Head of caudate nucleus (tissue), 42 donors: ENCODE results near the gene OR5P2.
A peak's percentile ranks its signal among the peaks of the same experiment; 100 is the strongest.
"Not testable (repeated sequence)": the region's sequence is repeated elsewhere in the genome, so short reads cannot be mapped to it uniquely, and the experiment has no call there.

Source experiments
- DNase-seq, 42 donors: peaks; one replicate each; pipeline versions ENCODE4 v3.0.0 to v3.0.0-alpha.2; 2020 to 2021; ENCODE audit warnings: mixed read lengths in 7 of 42
- intact Hi-C: fragments of 100-400 bp; cut with DNase I; formaldehyde crosslinking; loops from one replicate; pipeline ENCODE4 v1.15.0; 2022

Gene OR5P2, protein sequence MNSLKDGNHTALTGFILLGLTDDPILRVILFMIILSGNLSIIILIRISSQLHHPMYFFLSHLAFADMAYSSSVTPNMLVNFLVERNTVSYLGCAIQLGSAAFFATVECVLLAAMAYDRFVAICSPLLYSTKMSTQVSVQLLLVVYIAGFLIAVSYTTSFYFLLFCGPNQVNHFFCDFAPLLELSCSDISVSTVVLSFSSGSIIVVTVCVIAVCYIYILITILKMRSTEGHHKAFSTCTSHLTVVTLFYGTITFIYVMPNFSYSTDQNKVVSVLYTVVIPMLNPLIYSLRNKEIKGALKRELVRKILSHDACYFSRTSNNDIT

DNA sequence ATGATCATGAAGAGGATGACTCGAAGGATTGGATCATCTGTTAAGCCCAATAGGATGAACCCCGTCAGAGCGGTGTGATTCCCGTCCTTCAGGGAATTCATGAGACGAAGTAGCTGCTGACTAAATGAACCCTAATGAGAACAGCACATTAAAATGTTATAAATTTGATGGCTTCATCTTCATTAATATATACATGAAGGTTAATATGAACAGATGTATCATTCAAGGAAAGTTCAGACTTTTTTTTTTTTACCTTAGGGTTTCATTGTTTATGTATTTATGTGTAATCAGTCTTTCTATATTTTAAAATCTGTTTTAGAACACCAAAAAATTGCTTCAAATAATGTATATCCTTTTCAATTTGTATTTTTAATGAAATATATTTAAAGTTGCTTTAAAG is at the start of gene OR5P2:
TSS of gene OR5P2 (minus strand) at position 101 of the 400 bp plus-strand sequence. CDS start at position 101, 0 bp downstream.
- intact Hi-C loops, result no loop called here
- DNase-seq, result no peak

DNA sequence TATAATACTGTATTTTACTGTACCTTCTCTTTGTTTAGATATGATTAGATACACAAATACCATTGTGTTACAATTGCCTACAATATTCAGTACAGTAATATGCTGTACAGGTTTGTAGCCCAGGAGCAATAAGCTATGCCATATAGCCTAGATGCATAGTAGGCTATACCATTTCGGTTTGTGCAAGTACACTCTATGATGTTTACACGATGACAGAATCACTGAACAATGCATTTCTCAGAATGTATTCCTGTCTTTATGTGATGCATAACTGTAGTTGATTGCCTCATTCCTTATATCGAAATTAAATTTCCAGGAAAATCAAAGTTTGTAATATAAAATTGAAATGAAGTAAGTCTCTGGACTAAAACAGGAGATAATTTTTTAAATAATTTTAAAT is 49.3 kb upstream of the OR5P2 start:
- DNase-seq, result no peak
- intact Hi-C loops, result no loop called here

GRCh38 chr11:7844986-7845385 is 48.2 kb upstream of the OR5P2 start:
- no peak for DNase-seq
- intact Hi-C loops, result no loop called here

GRCh38 chr11:7844521-7844920 is 47.8 kb upstream of the OR5P2 start:
- no peak for DNase-seq
- intact Hi-C loops, result no loop called here

DNA sequence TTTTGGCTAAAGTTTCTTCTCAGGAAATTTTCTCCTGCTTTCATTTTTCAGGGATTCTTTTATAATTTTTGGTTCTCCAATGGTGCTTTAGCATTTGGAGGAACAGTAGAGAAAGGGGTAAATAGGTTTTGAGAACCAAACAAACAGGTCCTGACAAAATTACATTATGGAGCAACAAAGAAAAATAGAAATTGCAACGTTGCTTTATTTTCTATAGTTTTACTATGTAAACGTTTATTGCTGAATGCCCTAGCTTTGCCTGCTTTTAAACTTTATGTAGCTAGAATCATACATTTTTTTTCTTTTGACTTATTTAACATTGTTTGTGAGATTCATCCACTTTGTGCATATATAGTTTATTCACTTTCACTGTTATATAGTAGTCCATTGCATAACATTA is 43.8 kb upstream of the OR5P2 start:
- intact Hi-C loops, result no loop called here
- no peak for DNase-seq

DNA sequence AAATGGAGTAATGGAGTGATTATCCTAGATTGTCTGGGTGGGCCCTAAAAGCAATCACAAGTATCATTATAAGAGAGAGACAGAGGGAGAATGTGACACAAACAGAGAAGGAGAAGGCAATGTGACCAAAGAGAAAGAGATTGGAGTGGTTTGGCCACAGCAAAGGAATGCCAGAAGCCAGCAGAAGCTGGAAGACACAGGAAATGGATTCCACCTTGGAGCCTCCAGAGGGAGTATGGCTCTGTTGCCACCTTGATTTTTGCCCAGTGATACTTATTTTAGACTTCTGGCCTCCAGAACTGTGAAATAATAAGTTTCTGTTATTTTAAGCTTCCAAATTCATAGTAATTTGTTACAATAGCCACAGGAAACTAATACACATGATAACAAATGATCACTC is 36.8 kb upstream of the OR5P2 start:
- no peak for DNase-seq
- intact Hi-C loops, result no loop called here

GRCh38 chr11:7830740-7831139 is 34.0 kb upstream of the OR5P2 start, which contains the start of gene OR5P3:
OR5P3 (minus strand) TSS chr11:7830840.
- no peak for DNase-seq
- intact Hi-C loops, result no loop called here

DNA sequence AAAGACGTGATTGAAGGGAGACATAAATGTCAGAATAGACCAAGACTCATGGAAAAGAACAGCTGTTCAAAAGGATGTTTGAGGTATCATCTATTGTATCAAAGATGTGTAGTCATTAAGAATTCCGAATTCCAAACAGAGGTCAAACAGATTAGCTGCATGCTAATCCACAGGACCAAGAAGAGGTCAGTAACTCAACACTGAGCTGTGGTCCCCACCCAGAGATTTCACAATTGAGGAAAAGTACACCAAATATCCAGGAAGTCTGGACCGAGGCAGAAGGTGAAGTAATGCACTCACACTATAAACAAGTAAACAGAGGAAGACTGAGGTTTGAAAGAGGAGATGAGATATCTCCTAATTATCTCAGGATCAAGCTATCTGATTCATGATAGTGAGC is 29.6 kb upstream of the OR5P2 start:
- DNase-seq, result no peak
- intact Hi-C loops, result no loop called here

GRCh38 chr11:7820417-7820816 is 23.7 kb upstream of the OR5P2 start:
- intact Hi-C loops, result not testable (repeated sequence)

GRCh38 chr11:7814897-7815296 is 18.2 kb upstream of the OR5P2 start:
- intact Hi-C loops, DNase-seq: not testable (repeated sequence)

More at GRCh38 chr11:7820417-7820816, 23.7 kb upstream of the OR5P2 start:
- not testable (repeated sequence) for DNase-seq

GRCh38 chr11:7810301-7810700 is 13.6 kb upstream of the OR5P2 start:
- DNase-seq, intact Hi-C loops: not testable (repeated sequence)

GRCh38 chr11:7793233-7793632 is 3.5 kb downstream of the OR5P2 start:
- intact Hi-C loops, result no loop called here
- no peak for DNase-seq

DNA sequence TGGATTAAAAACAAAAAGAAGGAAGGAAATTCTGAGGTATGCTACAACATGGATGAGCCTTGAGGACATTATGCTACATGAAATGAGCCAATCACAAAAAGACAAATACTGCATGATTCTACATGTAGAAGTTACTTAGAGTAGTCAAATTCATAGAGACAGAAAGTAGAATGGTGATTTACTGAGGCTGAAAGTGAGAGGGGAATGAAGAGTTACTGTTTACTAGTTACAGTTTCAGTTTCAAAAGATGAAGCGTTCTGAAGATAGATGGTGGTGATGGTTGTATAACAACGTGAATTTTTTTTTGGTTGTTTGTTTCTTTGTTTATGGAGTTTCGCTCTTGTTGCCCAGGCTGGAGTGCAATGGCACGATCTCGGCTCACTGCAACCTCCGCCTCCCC is 9.5 kb downstream of the OR5P2 start:
- intact Hi-C loops, result no loop called here
- no peak for DNase-seq

DNA sequence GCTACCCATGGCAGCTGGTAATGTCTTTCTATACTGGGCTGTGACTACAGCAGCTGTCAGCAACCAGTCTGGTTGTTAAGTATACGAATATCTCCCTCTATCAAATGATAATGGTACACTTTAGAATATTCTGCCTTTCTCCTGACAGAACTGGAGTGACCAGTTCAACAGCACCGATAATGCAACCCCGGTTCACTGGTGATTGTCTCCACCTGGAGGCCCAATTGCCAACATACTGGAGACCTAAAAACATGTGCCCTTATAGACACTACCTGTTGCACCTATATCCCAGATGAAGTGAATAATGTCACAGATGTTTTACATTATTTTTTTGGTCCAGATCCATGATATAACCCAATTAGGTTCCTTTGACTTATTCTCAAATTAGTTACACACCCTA is 21.1 kb downstream of the OR5P2 start:
- intact Hi-C loops, result no loop called here
- no peak for DNase-seq

GRCh38 chr11:7764301-7764700 is 32.4 kb downstream of the OR5P2 start:
- DNase-seq, intact Hi-C loops: not testable (repeated sequence)

GRCh38 chr11:7759010-7759409 is 37.7 kb downstream of the OR5P2 start:
- intact Hi-C loops, result no loop called here
- peak in 41 of 42 donors; percentile 3 to 84 (median 46) for DNase-seq

- DNase-seq, result no peak
- intact Hi-C loops, result no loop called here
Observed at GRCh38 chr11:7749456-7749855, 47.3 kb downstream of the OR5P2 start.
